H1 (cell line): ENCODE measurements around the gene DCAF17. TPM values are rescaled to one million over a fixed set of nuclear protein-coding genes. Genes with fewer than 3 reads are reported as not detected.

Source experiments
- CHD7 ChIP-seq: fragments of 300-600 bp; sonication (generic); IDR thresholded peaks from 2 replicates; pipeline ENCODE4 v1.7.1; 2012; ENCODE audit warnings: low read length, moderate library complexity, mild to moderate bottlenecking, inconsistent platforms; ENCODE audit not compliant: insufficient replicate concordance
- YY1 ChIP-seq: IDR thresholded peaks from 2 replicates; pipeline ENCODE4 v1.6.1; 2011; ENCODE audit warnings: low read depth, mild to moderate bottlenecking, low read length
- polyA plus RNA-seq, 7 experiments: library from polyadenylated mRNA; depleted of rRNA in 3 of 7; stranded (reverse) in 5 of 7; unstranded in 2 of 7; fragments of >200 nt in 5 of 7; fragments of 200-250 nt in 2 of 7; gene quantifications; 1 replicate in 5 of 7; 2 replicates in 1 of 7; 4 replicates in 1 of 7; pipeline versions ENCODE4 v1.2.1 to v1.2.3, GENCODE V29; 2011 to 2013; ENCODE audit warnings: missing spikeins in 2 of 7, mixed read lengths in 2 of 7
- total RNA-seq: library from RNA; stranded (reverse); fragmentation: NEBNext Ultra II Directional; extraction: Animal tissue kit (Norgen Biotek cat#: 25700); gene quantifications from 2 replicates; pipeline ENCODE4 v1.2.1, GENCODE V29; 2021

The DCAF17 gene
- total and polyA plus RNA-seq, 2 of the 8 experiments (the other 6 are each of a cell fraction or from before 2014, with no cell fraction given), result 10.7 to 30.0 TPM

- TF ChIP-seq CHD7 (no peak), YY1 (no peak)
Observed at GRCh38 chr2:171393487-171393886, 40.5 kb upstream of the DCAF17 start (continued).
